Measurements from ENCODE around the gene CERK.

CERK gene

GRCh38 chr22:46734830-46735453 lies 3.1 kb downstream of the CERK start (continued):
- TF ChIP-seq, protein P1, sequence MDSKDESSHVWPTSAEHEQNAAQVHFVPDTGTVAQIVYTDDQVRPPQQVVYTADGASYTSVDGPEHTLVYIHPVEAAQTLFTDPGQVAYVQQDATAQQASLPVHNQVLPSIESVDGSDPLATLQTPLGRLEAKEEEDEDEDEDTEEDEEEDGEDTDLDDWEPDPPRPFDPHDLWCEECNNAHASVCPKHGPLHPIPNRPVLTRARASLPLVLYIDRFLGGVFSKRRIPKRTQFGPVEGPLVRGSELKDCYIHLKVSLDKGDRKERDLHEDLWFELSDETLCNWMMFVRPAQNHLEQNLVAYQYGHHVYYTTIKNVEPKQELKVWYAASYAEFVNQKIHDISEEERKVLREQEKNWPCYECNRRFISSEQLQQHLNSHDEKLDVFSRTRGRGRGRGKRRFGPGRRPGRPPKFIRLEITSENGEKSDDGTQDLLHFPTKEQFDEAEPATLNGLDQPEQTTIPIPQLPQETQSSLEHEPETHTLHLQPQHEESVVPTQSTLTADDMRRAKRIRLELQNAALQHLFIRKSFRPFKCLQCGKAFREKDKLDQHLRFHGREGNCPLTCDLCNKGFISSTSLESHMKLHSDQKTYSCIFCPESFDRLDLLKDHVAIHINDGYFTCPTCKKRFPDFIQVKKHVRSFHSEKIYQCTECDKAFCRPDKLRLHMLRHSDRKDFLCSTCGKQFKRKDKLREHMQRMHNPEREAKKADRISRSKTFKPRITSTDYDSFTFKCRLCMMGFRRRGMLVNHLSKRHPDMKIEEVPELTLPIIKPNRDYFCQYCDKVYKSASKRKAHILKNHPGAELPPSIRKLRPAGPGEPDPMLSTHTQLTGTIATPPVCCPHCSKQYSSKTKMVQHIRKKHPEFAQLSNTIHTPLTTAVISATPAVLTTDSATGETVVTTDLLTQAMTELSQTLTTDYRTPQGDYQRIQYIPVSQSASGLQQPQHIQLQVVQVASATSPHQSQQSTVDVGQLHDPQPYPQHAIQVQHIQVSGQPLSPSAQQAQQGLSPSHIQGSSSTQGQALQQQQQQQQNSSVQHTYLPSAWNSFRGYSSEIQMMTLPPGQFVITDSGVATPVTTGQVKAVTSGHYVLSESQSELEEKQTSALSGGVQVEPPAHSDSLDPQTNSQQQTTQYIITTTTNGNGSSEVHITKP (tag by site-specific recombination; IDR thresholded peaks at IDR 0.05) = peak; percentile 95
- no peak for TF ChIP-seq ZNF707 (tag by site-specific recombination; IDR thresholded peaks at IDR 0.05)
- no peak for TF ChIP-seq ZNF366 (tag by site-specific recombination; conservative IDR thresholded peaks at IDR 0.05)
- TF ChIP-seq PRDM1 (tag by site-specific recombination; IDR thresholded peaks at IDR 0.05) = no peak
- TF ChIP-seq ZBTB44 (tag by site-specific recombination; IDR thresholded peaks at IDR 0.05) = no peak
- no peak for TF ChIP-seq ZNF621 (tag by site-specific recombination; IDR thresholded peaks at IDR 0.05)
- TF ChIP-seq GFI1B (tag by site-specific recombination; IDR thresholded peaks at IDR 0.05) = no peak
- TF ChIP-seq ZNF600 (tag by site-specific recombination; IDR thresholded peaks at IDR 0.05) = peak; percentile 24; the same call in 1 of the 2 replicates
- no peak for TF ChIP-seq ZXDB (tag by site-specific recombination; IDR thresholded peaks at IDR 0.05)
- TF ChIP-seq ZNF548 (tag by site-specific recombination; IDR thresholded peaks at IDR 0.05) = no peak
- peak; percentile 47; the same call in 1 of the 2 replicates for TF ChIP-seq SP7 (tag by site-specific recombination; IDR thresholded peaks at IDR 0.05)
- TF ChIP-seq, protein P2, sequence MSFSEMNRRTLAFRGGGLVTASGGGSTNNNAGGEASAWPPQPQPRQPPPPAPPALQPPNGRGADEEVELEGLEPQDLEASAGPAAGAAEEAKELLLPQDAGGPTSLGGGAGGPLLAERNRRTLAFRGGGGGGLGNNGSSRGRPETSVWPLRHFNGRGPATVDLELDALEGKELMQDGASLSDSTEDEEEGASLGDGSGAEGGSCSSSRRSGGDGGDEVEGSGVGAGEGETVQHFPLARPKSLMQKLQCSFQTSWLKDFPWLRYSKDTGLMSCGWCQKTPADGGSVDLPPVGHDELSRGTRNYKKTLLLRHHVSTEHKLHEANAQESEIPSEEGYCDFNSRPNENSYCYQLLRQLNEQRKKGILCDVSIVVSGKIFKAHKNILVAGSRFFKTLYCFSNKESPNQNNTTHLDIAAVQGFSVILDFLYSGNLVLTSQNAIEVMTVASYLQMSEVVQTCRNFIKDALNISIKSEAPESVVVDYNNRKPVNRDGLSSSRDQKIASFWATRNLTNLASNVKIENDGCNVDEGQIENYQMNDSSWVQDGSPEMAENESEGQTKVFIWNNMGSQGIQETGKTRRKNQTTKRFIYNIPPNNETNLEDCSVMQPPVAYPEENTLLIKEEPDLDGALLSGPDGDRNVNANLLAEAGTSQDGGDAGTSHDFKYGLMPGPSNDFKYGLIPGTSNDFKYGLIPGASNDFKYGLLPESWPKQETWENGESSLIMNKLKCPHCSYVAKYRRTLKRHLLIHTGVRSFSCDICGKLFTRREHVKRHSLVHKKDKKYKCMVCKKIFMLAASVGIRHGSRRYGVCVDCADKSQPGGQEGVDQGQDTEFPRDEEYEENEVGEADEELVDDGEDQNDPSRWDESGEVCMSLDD (tag by site-specific recombination; IDR thresholded peaks at IDR 0.05) = 0 out of 2 replicates have a peak, but pooled peaks have one; percentile 11
- no peak for TF ChIP-seq ZNF394 (tag by site-specific recombination; IDR thresholded peaks at IDR 0.05; ENCODE audit: borderline replicate concordance)
- no peak for TF ChIP-seq ZNF24 (tag by site-specific recombination; IDR thresholded peaks at IDR 0.05)
- peak; percentile 33; the same call in 1 of the 2 replicates for TF ChIP-seq ZNF398 (tag by site-specific recombination; IDR thresholded peaks at IDR 0.05)
- no peak for TF ChIP-seq ZNF274 (IDR thresholded peaks at IDR 0.05; ENCODE audit: low read length)
- TF ChIP-seq ZNF274 (tag by site-specific recombination; IDR thresholded peaks at IDR 0.05; ENCODE audit: borderline replicate concordance) = no peak
- peak; percentile 35; the same call in 1 of the 2 replicates for TF ChIP-seq ZBTB20 (tag by site-specific recombination; IDR thresholded peaks at IDR 0.05)
- TF ChIP-seq, protein P3, sequence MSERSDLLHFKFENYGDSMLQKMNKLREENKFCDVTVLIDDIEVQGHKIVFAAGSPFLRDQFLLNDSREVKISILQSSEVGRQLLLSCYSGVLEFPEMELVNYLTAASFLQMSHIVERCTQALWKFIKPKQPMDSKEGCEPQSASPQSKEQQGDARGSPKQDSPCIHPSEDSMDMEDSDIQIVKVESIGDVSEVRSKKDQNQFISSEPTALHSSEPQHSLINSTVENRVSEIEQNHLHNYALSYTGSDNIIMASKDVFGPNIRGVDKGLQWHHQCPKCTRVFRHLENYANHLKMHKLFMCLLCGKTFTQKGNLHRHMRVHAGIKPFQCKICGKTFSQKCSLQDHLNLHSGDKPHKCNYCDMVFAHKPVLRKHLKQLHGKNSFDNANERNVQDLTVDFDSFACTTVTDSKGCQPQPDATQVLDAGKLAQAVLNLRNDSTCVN (tag by site-specific recombination; optimal IDR thresholded peaks at IDR 0.05) = no peak
- no peak for TF ChIP-seq ZNF132 (tag by site-specific recombination; IDR thresholded peaks at IDR 0.05; ENCODE audit: borderline replicate concordance)
- no peak for TF ChIP-seq ZNF16 (tag by site-specific recombination; IDR thresholded peaks at IDR 0.05; ENCODE audit: low read depth)
- no peak for TF ChIP-seq ZSCAN30 (tag by site-specific recombination; IDR thresholded peaks at IDR 0.05)
- TF ChIP-seq ZNF174 (tag by site-specific recombination; IDR thresholded peaks at IDR 0.05) = no peak
- TF ChIP-seq, protein P4, sequence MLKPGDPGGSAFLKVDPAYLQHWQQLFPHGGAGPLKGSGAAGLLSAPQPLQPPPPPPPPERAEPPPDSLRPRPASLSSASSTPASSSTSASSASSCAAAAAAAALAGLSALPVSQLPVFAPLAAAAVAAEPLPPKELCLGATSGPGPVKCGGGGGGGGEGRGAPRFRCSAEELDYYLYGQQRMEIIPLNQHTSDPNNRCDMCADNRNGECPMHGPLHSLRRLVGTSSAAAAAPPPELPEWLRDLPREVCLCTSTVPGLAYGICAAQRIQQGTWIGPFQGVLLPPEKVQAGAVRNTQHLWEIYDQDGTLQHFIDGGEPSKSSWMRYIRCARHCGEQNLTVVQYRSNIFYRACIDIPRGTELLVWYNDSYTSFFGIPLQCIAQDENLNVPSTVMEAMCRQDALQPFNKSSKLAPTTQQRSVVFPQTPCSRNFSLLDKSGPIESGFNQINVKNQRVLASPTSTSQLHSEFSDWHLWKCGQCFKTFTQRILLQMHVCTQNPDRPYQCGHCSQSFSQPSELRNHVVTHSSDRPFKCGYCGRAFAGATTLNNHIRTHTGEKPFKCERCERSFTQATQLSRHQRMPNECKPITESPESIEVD (tag by site-specific recombination; IDR thresholded peaks at IDR 0.05) = peak; percentile 54
- TF ChIP-seq GLIS1 (tag by site-specific recombination; IDR thresholded peaks at IDR 0.05) = 0 out of 2 replicates have a peak, but pooled peaks have one; percentile 5
- TF ChIP-seq ZBTB48 (tag by site-specific recombination; IDR thresholded peaks at IDR 0.05) = no peak

Measured in HEK293 (cell line).